H9 (cell line): ENCODE results near the gene NEGR1. TPM values are rescaled to one million over a fixed set of nuclear protein-coding genes. Genes with fewer than 3 reads are reported as not detected.

Experiments
- DNase-seq: peaks from one replicate; pipeline ENCODE4 v3.0.0-alpha.2; 2017
- H2AFZ ChIP-seq: one replicate; pipeline ENCODE4 v1.6.1; 2013; ENCODE audit warnings: mild to moderate bottlenecking, low read length, control low read depth, moderate library complexity
- H2AK5ac ChIP-seq: 2 replicates; pipeline ENCODE4 v1.6.1; 2013; ENCODE audit warnings: low read length, control low read depth, mixed read lengths; ENCODE audit not compliant: insufficient read length
- H2BK120ac ChIP-seq: one replicate; pipeline ENCODE4 v1.6.1; 2013; ENCODE audit warnings: low read depth, mild to moderate bottlenecking, low read length, control low read depth, inconsistent platforms; ENCODE audit not compliant: poor library complexity, severe bottlenecking
- H2BK12ac ChIP-seq: 2 replicates; pipeline ENCODE4 v1.6.1; 2013; ENCODE audit warnings: low read length, control low read depth, mixed read lengths, low read depth; ENCODE audit not compliant: insufficient read length
- H2BK15ac ChIP-seq: 2 replicates; pipeline ENCODE4 v1.6.1; 2013; ENCODE audit warnings: low read depth, low read length, control low read depth
- H2BK20ac ChIP-seq: one replicate; pipeline ENCODE4 v1.6.1; 2013; ENCODE audit warnings: low read depth, mild to moderate bottlenecking, low read length, control low read depth, inconsistent platforms; ENCODE audit not compliant: poor library complexity, severe bottlenecking
- H2BK5ac ChIP-seq: 2 replicates; pipeline ENCODE4 v1.6.1; 2013; ENCODE audit warnings: low read length, control low read depth, mixed read lengths; ENCODE audit not compliant: insufficient read length
- H3K14ac ChIP-seq: 2 replicates; pipeline ENCODE4 v1.6.1; 2013; ENCODE audit warnings: low read length, control low read depth; ENCODE audit not compliant: insufficient read depth
- H3K18ac ChIP-seq: 2 replicates; pipeline ENCODE4 v1.6.1; 2013; ENCODE audit warnings: low read depth, mild to moderate bottlenecking, mixed read lengths, low read length, control low read depth; ENCODE audit not compliant: insufficient read length
- H3K23ac ChIP-seq: 2 replicates; pipeline ENCODE4 v1.6.1; 2013; ENCODE audit warnings: low read length, control low read depth, mixed read lengths, low read depth; ENCODE audit not compliant: insufficient read length
- H3K23me2 ChIP-seq: 2 replicates; pipeline ENCODE4 v1.6.1; 2013; ENCODE audit warnings: low read depth, mild to moderate bottlenecking, mixed read lengths, low read length, control low read depth; ENCODE audit not compliant: insufficient read length, poor library complexity, severe bottlenecking
- H3K27ac ChIP-seq: 2 replicates; pipeline ENCODE4 v1.5.1; 2013; ENCODE audit warnings: low read length, control low read depth, mixed read lengths, low read depth; ENCODE audit not compliant: insufficient read length
- H3K27me3 ChIP-seq: 2 replicates; pipeline ENCODE4 v1.6.1; 2013; ENCODE audit warnings: low read length, control low read depth, inconsistent platforms; ENCODE audit not compliant: insufficient read depth
- H3K4ac ChIP-seq: 2 replicates; pipeline ENCODE4 v1.6.1; 2013; ENCODE audit warnings: low read depth, mild to moderate bottlenecking, control low read depth, inconsistent platforms, low read length, moderate library complexity
- H3K4me1 ChIP-seq: 2 replicates; pipeline ENCODE4 v1.6.1; 2013; ENCODE audit warnings: low read length, control low read depth, inconsistent platforms; ENCODE audit not compliant: insufficient read depth
- H3K4me2 ChIP-seq: 2 replicates; pipeline ENCODE4 v1.6.1; 2013; ENCODE audit warnings: low read length, control low read depth, mixed read lengths; ENCODE audit not compliant: insufficient read length, insufficient read depth
- H3K56ac ChIP-seq: 2 replicates; pipeline ENCODE4 v1.6.1; 2013; ENCODE audit warnings: low read depth, mild to moderate bottlenecking, mixed read lengths, low read length, control low read depth; ENCODE audit not compliant: insufficient read length
- H3K79me1 ChIP-seq: 2 replicates; pipeline ENCODE4 v1.6.1; 2013; ENCODE audit warnings: low read depth, mild to moderate bottlenecking, moderate library complexity, low read length, control low read depth, inconsistent platforms; ENCODE audit not compliant: insufficient read depth, poor library complexity, severe bottlenecking
- H3K79me2 ChIP-seq: 2 replicates; pipeline ENCODE4 v1.6.1; 2013; ENCODE audit warnings: low read length, control low read depth, inconsistent platforms; ENCODE audit not compliant: insufficient read depth
- H3K9ac ChIP-seq: 2 replicates; pipeline ENCODE4 v1.6.1; 2013; ENCODE audit warnings: low read length, control low read depth, mixed read lengths; ENCODE audit not compliant: insufficient read length; ENCODE audit errors: extremely low read depth
- H3K9me3 ChIP-seq: one replicate; pipeline ENCODE4 v1.6.1; 2013; ENCODE audit warnings: low read depth, low read length, inconsistent platforms; ENCODE audit not compliant: control insufficient read depth
- H3T11ph ChIP-seq: one replicate; pipeline ENCODE4 v1.6.1; 2013; ENCODE audit warnings: mild to moderate bottlenecking, low read length, control low read depth, inconsistent platforms
- H4K20me1 ChIP-seq: one replicate; pipeline ENCODE4 v1.6.1; 2013; ENCODE audit not compliant: control insufficient read depth, insufficient read length, insufficient read depth
- H4K5ac ChIP-seq: 2 replicates; pipeline ENCODE4 v1.6.1; 2013; ENCODE audit warnings: low read depth, mild to moderate bottlenecking, mixed read lengths, low read length, control low read depth; ENCODE audit not compliant: insufficient read length
- H4K8ac ChIP-seq: replicated peaks from 2 replicates; pipeline ENCODE4 v1.6.1; 2013; ENCODE audit warnings: low read length, control low read depth, mixed read lengths, low read depth; ENCODE audit not compliant: insufficient read length
- H4K91ac ChIP-seq: 2 replicates; pipeline ENCODE4 v1.6.1; 2013; ENCODE audit warnings: low read depth, mild to moderate bottlenecking, moderate library complexity, mixed read lengths, low read length, control low read depth; ENCODE audit not compliant: insufficient read length
- H3K27ac Mint-ChIP-seq, 3 experiments: 2 replicates in 2 of 3; 3 replicates in 1 of 3; pipeline ENCODE4 v1.8.0; 2020 to 2021; ENCODE audit warnings: mixed read lengths in 3 of 3, mild to moderate bottlenecking in 1 of 3, moderate library complexity in 1 of 3
- H3K27me3 Mint-ChIP-seq: 2 replicates; pipeline ENCODE4 v1.8.0; 2021; ENCODE audit warnings: low read depth, mild to moderate bottlenecking, moderate library complexity, mixed read lengths
- H3K36me3 Mint-ChIP-seq, 3 experiments: 2 replicates in 2 of 3; 3 replicates in 1 of 3; pipeline ENCODE4 v1.8.0; 2020 to 2021; ENCODE audit warnings: low read depth in 3 of 3, mixed read lengths in 3 of 3; ENCODE audit not compliant: insufficient read depth in 1 of 3
- H3K4me1 Mint-ChIP-seq, 2 experiments: 2 replicates each; pipeline ENCODE4 v1.8.0; 2020; ENCODE audit warnings: mixed read lengths in 2 of 2
- H3K4me3 Mint-ChIP-seq, 2 experiments: 2 replicates in 1 of 2; 3 replicates in 1 of 2; pipeline ENCODE4 v1.8.0; 2020 to 2021; ENCODE audit warnings: mild to moderate bottlenecking in 2 of 2, mixed read lengths in 2 of 2, moderate library complexity in 1 of 2
- H3K9me3 Mint-ChIP-seq, 2 experiments: 2 replicates in 1 of 2; 3 replicates in 1 of 2; pipeline ENCODE4 v1.8.0; 2020; ENCODE audit warnings: mild to moderate bottlenecking in 2 of 2, mixed read lengths in 2 of 2, moderate library complexity in 1 of 2
- CTCF ChIP-seq: fragments of 200-600 bp; sonication (generic); conservative IDR thresholded peaks from 3 replicates; pipeline ENCODE4 v1.8.0; 2021; ENCODE audit warnings: antibody characterized with exemption, mild to moderate bottlenecking
- WGBS: extraction: QIAGEN DNeasy Blood & Tissue Kit; methylation state at CpG from one replicate; pipeline ENCODE4 v1.1.7; 2013; ENCODE audit warnings: missing lambda C conversion rate, low lambda C conversion rate, mixed read lengths; ENCODE audit not compliant: insufficient read length; ENCODE audit errors: extremely low coverage; 5-methylcytosine and 5-hydroxymethylcytosine counted together
- total RNA-seq: library from RNA; stranded (reverse); gene quantifications from 2 replicates; pipeline ENCODE4 v1.2.1, GENCODE V29; 2021

The NEGR1 gene
- total RNA-seq, 1 experiment from 2014 or later: 0.13 TPM

GRCh38 chr1:71362076-71362475 lies 920.3 kb downstream of the NEGR1 start:
- Histone ChIP-seq H3K23ac (no peak overlapping the region), H3K23me2 (no peaks in the 10 kb centered on the region), H4K5ac (no peak overlapping the region), H3K18ac (no peak overlapping the region), H3T11ph (no peak overlapping the region), H2BK12ac (no peak overlapping the region), H3K4me2 (no peak overlapping the region), H3K56ac (no peak overlapping the region), H2AK5ac (no peak overlapping the region), H2AFZ (no peak overlapping the region), H2BK5ac (no peak overlapping the region), H2BK20ac (no peak overlapping the region), H4K20me1 (no peaks in the 10 kb centered on the region), H3K79me1 (no peaks in the 10 kb centered on the region), H2BK15ac (no peak overlapping the region), H3K4ac (no peak overlapping the region), H3K9me3 (no peaks in the 10 kb centered on the region), H4K8ac (no peak overlapping the region), H2BK120ac (no peak overlapping the region), H3K4me1 (no peaks in the 10 kb centered on the region), H3K27me3 (no peaks in the 10 kb centered on the region), H3K79me2 (no peaks in the 10 kb centered on the region), H3K9ac (no peak overlapping the region), H3K14ac (no peak overlapping the region), H4K91ac (no peak overlapping the region), H3K27ac (no peak overlapping the region)
- Mint-ChIP-seq H3K9me3 (no peaks in the 10 kb centered on the region), H3K36me3 (peaks cover 0 to 2% (median 0%) of the 10 kb centered on the region in 3 experiments; a peak in 1 of 7 replicates), H3K4me1 (no peaks in the 10 kb centered on the region), H3K27me3 (no peaks in the 10 kb centered on the region), H3K4me3 (no peak overlapping the region), H3K27ac (no peak overlapping the region)
- TF ChIP-seq CTCF: no peak
- no CpG with 5 or more reads among the region's 2 CpGs for WGBS
- no peak for DNase-seq
